GM15510 (cell line): ENCODE results near the gene TRPM5.

ENCODE experiments used
- POLR2A ChIP-seq: IDR thresholded peaks from 3 replicates; pipeline ENCODE4 v1.6.1; 2011; ENCODE audit warnings: borderline replicate concordance; ENCODE audit not compliant: insufficient read length; ENCODE audit errors: extremely low read depth

The TRPM5 gene

DNA sequence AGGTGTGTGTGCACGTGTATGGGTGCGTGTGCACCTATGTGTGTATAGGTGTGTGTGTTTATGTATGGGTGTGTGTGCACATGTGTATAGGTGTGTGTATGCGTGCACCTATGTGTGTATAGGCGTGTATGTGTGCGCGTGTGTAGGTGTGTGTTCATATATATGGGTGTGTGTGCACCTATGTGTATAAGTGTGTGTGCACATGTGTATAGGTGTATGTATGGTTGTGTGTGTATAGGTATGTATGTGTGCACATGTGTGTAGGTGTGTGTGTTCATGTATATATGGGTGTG lies 27.4 kb upstream of the TRPM5 start:
- no peak for TF ChIP-seq POLR2A

DNA sequence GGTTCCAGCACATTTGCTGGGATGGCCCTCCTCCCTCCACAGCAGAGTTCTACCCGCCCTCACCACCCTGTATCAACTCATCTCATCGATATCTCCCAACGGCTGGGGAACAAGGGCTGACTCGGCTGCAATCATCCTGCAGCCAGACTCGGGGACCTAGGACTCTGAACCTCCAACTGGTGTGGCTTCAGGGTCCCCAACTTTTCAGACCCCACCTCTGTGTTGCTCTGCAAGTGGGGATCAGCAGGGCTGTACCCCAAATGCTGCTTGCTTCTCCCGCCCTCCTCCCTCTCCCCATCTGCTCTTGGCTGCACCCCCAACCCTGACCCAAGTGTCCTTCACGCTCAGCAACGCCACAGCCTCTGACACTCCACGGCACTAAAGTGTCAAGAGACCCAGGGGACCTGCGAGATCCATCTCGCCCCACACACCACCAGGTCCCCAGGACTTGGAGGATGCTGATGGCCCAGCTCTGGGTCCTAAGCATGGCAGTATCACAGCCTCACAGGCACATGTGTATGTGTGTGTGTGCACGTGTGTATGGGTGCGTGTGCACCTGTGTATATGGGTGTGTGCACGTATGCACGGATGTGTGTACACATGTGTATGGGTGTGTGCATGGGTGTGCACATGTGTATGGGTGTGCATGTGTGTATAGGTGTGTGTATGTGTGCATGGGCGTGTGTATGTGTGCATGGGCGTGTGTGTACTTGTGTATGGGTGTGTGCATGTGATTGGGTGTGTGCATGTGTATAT lies 26.9 kb upstream of the TRPM5 start:
- no peak for TF ChIP-seq POLR2A

DNA sequence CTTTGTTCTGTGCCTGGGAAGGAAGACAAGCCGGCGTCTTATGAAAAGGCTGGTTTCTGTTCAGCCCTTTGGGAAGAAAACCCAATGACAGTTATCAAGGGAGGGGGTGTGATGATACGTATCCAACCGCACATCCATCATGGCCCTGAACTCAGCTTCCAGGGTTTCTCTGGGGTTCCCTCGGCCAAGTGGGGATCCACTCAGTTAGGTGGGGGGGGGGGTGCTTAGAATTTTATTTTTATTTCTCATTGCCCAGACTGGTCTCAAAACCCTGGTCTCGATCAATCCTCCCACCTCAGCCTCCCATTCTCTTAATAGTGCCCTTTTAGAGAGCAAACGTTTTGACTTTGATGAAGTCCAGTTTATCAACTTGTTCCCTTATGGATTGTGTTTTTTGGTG lies 26.2 kb upstream of the TRPM5 start:
- TF ChIP-seq POLR2A: no peak

DNA sequence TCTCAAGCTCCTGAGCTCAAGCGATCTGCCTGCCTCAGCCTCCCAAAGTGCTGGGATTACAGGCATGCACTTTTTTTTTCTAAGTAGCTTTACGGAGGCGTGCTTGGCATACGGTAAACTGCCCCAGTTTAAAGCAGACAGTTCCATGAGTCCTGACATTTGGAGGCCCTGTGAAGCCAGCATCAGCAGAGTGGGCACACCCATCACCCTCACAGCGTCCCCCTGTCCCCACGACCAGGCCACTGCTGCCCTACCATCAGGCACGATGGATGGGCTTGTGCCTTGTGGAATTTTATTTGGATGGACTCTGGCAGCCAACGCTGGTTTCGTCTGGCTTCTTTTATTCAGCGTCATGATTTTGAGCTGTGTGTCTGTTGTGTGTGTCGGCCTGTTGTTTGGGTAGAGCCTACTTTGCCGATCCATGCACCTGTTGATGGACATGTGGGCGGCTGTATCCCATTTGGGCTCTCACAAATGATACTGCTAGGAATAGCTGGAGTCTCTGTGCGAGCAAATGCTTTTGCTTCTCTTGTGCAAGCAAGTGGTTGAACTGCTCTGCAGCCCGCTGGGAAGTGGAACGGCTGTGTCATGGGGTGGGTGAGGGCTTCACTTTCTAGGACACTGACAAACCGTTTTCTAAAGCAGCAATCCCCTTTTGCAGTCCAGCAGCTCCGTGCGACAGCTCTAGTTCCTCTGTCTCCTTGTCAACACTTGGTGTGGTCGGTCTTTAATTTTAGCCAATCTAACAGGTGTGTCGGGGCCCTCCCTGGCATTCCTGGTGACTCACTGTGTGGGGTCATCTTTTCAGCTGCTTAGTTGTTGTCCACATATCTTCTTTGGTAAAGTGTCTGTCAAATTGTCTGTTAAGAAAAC lies 24.3 kb upstream of the TRPM5 start:
- no peak for TF ChIP-seq POLR2A

DNA sequence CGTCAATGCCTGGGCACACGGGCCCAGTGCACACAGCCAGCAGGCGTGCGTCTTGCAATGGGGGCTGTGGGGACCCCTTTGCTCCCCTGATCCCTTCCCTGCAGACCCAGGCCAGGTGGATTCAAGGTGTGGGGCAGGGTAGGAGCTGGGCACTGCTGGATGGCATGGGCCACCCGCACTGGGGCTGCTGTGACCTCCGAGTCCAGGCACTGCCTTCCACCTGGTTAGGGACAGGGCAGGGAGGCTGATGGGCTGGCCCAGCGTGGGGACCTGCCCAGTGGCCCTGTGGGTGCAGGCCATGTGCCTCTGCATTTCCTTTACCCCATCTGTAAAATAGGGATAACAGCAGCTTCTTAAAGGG lies 23.4 kb upstream of the TRPM5 start:
- TF ChIP-seq POLR2A: no peak

DNA sequence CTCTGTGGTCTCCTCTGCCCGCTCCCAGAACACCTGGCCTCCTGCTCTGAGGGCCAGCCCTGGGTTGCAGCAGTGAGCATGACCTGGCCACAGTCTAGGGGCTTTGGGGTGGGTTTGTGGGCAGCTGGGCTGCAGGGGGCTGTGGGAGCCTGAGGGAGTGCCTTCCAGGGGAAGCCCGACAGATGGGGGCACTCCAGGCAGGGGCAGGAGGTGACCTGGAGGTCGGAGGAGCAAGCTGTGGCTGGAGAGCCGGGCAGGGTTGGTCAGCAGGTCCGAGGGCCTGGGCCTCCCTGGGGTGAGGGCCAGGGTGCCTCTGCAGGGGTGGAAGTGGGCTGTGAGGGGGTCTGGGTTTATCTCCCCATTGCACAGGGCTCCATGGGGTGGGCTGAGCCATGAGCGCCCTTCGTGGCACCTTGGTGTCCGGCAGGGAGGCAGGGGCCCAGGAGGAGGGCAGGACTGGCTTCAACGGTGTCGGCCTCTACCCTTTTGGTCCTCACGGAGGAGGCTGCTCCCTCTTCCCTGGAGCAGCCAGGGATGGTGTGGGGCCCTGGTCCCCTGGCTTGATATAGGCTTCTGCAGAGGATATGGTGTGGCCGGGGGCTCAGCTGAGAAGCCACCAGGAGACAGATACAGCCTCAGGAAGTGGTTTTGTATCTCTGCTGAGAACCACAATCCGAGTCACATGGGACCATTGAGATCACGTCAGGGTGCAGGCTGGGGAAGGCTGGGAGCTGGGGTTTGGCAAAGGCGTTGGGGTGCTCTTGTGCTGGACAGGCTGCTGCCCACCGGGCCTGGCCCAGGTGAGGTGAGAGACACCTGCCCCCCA lies 22.8 kb upstream of the TRPM5 start:
- no peak for TF ChIP-seq POLR2A

DNA sequence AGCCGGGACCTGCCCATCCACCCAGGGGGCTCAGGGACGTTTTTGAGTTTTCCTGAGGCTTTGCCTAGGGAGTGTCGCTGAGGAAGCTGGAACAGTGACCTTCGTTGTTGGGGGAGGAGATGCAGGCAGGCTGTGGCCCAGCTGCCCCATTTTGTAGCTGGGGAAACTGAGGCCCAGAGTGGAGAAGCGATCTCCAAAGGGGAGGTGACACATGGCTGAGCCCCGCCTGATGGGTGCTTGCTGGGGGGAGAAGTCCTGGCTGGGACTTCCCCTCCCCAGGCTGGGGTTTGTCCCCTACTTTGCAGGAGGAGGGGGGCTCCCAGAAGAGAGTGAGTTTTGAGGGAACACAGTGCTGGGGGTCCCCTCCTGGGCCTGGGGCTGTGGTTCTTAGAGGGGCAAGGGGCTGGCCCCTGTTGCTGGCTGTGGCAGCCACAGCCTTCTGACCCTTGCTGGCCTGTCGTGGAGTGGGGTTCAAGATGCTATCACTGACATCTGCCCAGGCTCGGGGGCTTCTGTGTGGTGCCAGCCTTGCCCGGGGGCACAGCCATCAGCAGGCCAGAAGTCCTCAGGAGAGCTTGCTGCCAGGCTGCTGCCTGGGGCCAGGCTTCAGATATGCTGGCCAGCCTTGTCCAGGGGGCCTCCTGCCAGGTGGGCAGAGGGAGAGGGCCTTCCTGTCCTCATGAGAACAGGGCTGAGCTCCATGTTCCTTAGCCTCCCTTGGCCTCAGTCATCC lies 21.9 kb upstream of the TRPM5 start:
- TF ChIP-seq POLR2A: no peak

DNA sequence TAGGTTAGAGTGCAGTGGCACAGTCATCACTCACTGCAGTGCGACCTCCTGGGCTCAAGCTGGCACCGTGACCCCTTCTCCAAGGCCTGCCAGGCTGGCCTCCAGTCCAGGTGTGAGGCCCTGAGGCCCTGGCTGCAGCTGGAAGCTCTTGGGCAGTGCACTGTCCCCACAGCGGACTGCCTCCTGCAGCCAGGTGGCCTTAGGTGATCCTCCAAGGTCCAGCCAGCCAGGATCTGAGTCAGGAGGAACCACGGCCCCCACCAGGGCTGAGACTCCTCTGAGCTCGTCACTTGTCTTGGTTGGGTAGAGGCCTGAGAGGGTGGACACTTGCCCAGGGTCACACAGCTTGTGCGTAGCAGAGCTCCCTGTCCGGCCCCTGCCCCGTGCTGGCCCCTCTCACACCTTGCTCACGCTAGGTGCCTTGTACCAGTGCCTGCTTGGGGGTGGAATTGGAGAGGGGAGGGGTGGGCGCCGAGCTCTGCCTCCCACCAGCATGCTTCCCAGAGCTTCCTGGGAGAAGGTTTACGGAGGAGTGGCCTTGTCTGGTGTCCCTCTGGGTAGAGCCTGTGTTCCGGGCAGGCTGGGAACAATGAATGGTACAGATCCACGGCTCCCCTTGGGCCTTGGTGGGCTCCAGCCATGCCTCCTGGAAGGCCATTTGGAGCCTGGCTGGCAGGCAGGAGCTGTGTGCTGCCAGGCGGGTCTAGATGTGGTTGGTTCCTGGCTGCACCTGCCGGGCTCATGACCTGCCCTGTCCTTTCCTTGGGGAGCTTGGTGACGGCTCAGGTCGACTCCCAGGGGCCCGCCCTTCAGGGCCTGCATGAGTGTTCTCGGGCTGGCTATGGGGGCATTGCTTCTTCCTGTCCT lies 21.1 kb upstream of the TRPM5 start:
- TF ChIP-seq POLR2A: no peak

DNA sequence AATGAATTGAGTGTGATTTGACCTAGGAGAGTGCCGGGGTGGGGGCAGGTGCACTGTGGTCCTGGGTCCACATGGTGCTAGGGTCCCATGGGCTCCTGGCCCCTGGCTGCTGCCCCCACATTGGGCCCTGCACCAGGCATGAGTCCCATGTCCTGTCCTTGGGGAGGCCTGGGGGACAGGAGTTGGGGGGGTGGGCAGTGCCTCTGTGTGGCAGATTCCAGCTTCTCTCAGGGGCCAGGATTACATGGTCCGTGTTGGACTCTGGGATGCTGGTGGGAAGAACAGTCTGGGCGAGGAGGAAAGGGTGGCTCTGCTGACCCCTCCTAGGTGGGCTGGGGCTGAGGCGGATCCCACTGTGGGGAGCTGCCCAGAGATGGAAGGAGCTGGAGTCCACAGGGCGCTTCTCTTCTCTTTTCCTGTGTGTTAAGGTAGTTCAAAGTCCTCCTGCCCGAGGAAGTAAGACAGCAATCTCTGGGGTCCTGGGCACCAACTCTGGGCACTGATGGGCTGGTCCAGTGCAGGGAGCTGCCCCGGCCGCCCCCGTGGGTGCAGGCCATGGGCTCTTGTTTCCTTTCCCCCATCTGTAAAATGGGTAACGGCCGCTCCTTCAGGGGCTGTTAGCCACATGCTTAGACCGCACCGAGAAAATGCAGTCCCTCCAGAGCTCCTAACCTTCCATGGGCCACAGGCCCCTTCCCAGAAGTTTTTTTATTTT lies 20.3 kb upstream of the TRPM5 start:
- no peak for TF ChIP-seq POLR2A

DNA sequence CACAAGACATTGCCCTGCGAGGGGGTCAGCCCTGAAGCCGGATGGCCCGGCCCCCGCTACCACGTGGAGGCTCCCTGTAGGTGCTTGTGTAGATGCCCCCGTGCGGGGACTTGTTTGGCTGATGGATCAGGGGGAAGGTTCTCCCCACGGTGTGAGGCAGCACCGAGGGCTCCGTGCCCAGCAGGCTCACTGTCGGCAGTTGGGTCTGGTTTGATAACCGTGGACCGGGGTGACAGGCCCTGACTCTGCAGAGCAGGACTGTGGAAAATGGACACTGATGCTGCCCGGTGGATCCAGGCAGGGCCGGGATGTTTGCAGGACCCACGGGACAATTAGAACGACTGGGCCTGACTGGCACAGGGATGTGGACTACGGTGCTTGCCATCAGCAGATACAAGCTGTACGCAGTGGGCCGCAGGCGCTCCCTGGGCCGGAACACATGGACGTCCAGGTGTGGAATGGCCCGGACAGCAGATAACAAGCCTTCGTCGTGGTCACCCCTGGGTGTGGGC lies 19.5 kb upstream of the TRPM5 start:
- TF ChIP-seq POLR2A: no peak

DNA sequence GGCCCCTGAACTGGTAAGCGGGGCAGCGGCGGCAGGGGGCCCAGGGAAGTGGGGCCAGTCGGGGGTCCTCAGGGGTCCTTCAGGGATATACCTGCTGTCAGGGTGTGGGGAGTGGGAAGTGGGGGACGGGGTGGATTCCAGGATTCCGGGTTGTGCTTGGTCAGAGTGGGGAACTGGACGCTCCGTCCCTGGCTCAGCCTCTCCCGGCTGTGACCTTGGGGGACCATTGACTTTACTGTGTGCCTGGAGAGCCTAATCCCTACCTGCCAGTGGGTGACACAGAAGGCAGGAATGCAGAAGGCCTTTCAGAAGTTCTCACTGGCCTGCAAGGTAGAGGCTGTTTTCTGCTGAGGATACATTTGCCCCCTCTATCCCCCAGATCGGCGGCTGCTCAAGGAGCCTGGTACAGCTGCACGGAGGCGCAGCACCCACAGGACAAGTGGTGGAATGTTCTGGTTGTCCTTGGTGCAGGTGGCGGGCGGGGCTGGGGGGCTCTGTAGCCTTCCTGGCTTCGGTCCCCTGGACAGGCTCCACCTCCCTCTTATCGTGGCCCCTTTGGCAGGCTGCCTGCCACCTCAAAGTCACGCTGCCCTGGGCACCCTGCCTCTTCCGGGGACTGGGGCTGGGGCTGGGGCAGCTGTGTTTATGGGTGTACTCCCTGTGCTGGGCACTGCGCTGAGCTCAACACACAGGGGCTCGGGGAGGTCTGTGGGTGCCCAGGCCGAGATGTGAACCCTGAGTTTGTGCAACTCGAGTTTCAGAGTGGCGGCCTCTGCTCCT lies 18.9 kb upstream of the TRPM5 start:
- no peak for TF ChIP-seq POLR2A

DNA sequence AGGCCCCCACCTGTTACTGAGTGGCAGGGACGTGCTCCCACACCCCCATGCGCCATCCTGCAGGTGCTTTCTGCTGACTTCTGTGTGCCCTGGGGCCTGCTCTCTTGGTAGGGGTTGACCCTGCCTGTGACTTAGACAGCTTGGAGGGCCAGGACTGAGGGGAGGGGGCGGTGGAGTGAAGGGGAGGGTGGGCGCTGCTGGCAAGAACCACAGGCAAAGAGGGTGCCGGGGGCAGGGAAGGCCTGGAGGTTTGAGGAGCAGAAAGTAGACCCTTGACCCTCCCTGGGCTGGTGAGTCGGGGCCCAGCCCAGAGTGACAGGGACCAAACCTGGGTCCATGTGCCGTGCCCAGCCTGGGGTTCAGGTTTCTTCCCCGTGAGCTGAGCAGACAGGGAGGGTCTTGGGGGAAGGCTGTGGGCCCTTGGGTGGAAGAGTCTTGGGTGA lies 18.2 kb upstream of the TRPM5 start:
- TF ChIP-seq POLR2A: no peak
